ENCODE results near the gene EDIL3. TPM values are rescaled to one million over a fixed set of nuclear protein-coding genes. Genes with fewer than 3 reads are reported as not detected.
A peak's percentile ranks its signal among the peaks of the same experiment; 100 is the strongest.
"Not testable (repeated sequence)": the region's sequence is repeated elsewhere in the genome, so short reads cannot be mapped to it uniquely, and the experiment has no call there.

Gene EDIL3
- total RNA-seq, 1 donor from 2014 or later: 0.40 TPM

GRCh38 chr5:84191281-84191680 is 193.4 kb downstream of the EDIL3 start:
- DNase-seq (ENCODE audit: low read depth in 2 of 2): no peak

GRCh38 chr5:84184857-84185256 is 199.8 kb downstream of the EDIL3 start:
- DNase-seq (ENCODE audit: low read depth in 2 of 2): no peak

- DNase-seq (ENCODE audit: low read depth in 2 of 2): no peak
Observed at GRCh38 chr5:84181093-84181492, 203.6 kb downstream of the EDIL3 start.

GRCh38 chr5:84168841-84169240 is 215.8 kb downstream of the EDIL3 start:
- no peak for DNase-seq (ENCODE audit: low read depth in 2 of 2)

GRCh38 chr5:84163671-84164070 is 221.0 kb downstream of the EDIL3 start:
- no peak for DNase-seq (ENCODE audit: low read depth in 2 of 2)

- no peak for DNase-seq (ENCODE audit: low read depth in 2 of 2)
Observed at GRCh38 chr5:84162695-84163094, 222.0 kb downstream of the EDIL3 start.

GRCh38 chr5:84160650-84161049 is 224.0 kb downstream of the EDIL3 start:
- not testable (repeated sequence) for DNase-seq (ENCODE audit: low read depth in 2 of 2)

- DNase-seq (ENCODE audit: low read depth in 2 of 2): no peak
Observed at GRCh38 chr5:84149094-84149493, 235.6 kb downstream of the EDIL3 start.

- DNase-seq (ENCODE audit: low read depth in 2 of 2): no peak
Observed at GRCh38 chr5:84148651-84149050, 236.0 kb downstream of the EDIL3 start.

- no peak for DNase-seq (ENCODE audit: low read depth in 2 of 2)
Observed at GRCh38 chr5:84137541-84137940, 247.1 kb downstream of the EDIL3 start.

- no peak for DNase-seq (ENCODE audit: low read depth in 2 of 2)
Observed at GRCh38 chr5:84131372-84131771, 253.3 kb downstream of the EDIL3 start.

GRCh38 chr5:84130006-84130580 is 254.6 kb downstream of the EDIL3 start:
- no peak for DNase-seq (ENCODE audit: low read depth in 2 of 2)

GRCh38 chr5:84125216-84125615 is 259.5 kb downstream of the EDIL3 start:
- DNase-seq (ENCODE audit: low read depth in 2 of 2): peak in 1 of 2 donors; percentile 70

GRCh38 chr5:84119252-84119651 is 265.4 kb downstream of the EDIL3 start:
- DNase-seq (ENCODE audit: low read depth in 2 of 2): peak in 1 of 2 donors; percentile 30

- DNase-seq (ENCODE audit: low read depth in 2 of 2): no peak
Observed at GRCh38 chr5:84118551-84118950, 266.1 kb downstream of the EDIL3 start.

- no peak for DNase-seq (ENCODE audit: low read depth in 2 of 2)
Observed at GRCh38 chr5:84115727-84116126, 269.0 kb downstream of the EDIL3 start.

- no peak for DNase-seq (ENCODE audit: low read depth in 2 of 2)
Observed at GRCh38 chr5:84113246-84114105, 271.2 kb downstream of the EDIL3 start.

GRCh38 chr5:84092738-84093137 is 291.9 kb downstream of the EDIL3 start:
- DNase-seq (ENCODE audit: low read depth in 2 of 2): no peak

- DNase-seq (ENCODE audit: low read depth in 2 of 2): no peak
Observed at GRCh38 chr5:84091127-84091799, 293.4 kb downstream of the EDIL3 start.

GRCh38 chr5:84088996-84089395 is 295.7 kb downstream of the EDIL3 start:
- DNase-seq (ENCODE audit: low read depth in 2 of 2): peak; percentile 5 to 57

- no peak for DNase-seq (ENCODE audit: low read depth in 2 of 2)
Observed at GRCh38 chr5:84086511-84086910, 298.2 kb downstream of the EDIL3 start.

GRCh38 chr5:84085387-84086041 is 299.2 kb downstream of the EDIL3 start:
- no peak for DNase-seq (ENCODE audit: low read depth in 2 of 2)
